Measurements from ENCODE around the gene UBE3C.

- TF ChIP-seq POLR2AphosphoS5 (IDR thresholded peaks at IDR 0.05) (no peak), CTCF (IDR thresholded peaks at IDR 0.05) (no peak), POLR2A (IDR thresholded peaks at IDR 0.05; ENCODE audit: low read depth) (no peak)
Observed at GRCh38 chr7:157278791-157279724, 140.3 kb downstream of the UBE3C start.

Measured in esophagus muscularis mucosa (tissue), 3 donors.